Urothelium cell line (cell line): ENCODE measurements around the gene NKAPL.
"Not testable (repeated sequence)": the region's sequence is repeated elsewhere in the genome, so short reads cannot be mapped to it uniquely, and the experiment has no call there.

Experiments used
- DNase-seq: peaks from one replicate; pipeline ENCODE4 v3.0.0; 2011; ENCODE audit warnings: low spot score, mixed read lengths
- FAIRE-seq: peaks from 2 replicates; lab custom pipeline; 2011; peaks lifted over from hg19 to GRCh38; lab: Jason Lieb, UNC

The NKAPL gene

DNA sequence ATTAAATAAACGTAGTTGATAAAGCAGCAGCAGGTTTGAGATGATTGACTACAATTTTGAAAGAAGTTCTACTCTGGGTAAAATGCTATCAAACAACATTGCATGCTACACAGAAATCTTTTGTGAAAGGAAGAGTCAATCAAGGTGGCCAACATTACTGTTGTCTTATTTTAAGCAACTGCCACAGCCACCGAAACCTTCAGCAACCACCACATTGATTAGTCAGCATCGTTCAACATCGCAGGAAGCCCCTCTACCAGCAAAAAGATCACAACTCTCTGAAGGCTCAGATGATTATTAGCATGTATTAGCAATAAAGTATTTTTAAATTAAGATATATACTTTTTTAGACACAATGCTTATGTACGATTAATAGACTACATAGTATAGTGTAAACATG is 36.2 kb downstream of the NKAPL start:
- DNase-seq (no peak), FAIRE-seq (no peak)

DNA sequence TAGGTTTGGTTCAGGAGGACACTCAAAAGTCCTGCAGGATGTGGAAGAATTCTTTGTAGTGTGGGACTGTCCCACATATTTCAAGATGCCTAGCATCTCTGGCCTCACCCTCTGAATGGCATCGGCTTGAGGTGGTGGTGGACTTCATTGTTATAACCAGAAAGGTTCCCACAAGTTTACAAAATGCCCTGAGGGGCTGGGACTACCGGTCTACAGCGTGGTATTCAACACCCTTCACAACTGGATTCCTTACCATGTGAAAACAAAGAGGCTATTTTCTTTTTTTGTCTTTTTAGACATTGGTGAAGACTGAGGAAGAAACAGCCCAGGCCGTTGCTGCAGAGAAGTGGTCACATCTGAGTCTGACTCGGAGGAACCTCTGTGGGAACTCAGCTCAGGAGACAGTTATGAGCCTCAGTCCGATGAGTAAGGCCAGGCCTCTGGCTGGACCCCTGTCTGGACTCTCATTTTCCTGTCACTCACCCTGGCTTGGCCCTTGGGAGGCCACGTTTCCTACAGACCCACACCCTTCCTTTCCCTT is 37.5 kb downstream of the NKAPL start:
- DNase-seq (no peak), FAIRE-seq (no peak)

DNA sequence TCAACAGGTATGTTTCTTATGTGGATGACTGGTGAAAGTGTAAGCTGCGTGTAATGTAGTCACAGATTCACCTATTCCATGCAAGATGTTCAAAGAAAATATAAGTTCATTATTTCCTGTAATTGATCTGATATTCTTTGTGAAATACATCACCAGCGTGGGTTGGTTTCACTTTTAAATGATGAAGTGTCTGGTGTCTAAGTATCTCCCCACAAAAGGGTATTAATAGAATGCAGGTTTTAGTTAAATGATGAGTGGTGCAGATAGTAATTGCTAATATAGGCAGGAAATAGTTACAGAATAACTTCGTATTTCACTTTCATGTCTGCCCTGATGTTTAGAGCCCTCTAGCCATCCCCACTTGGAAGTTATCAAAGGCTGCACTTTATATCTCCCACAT is 44.5 kb downstream of the NKAPL start:
- no peak for FAIRE-seq
- DNase-seq: no peak

DNA sequence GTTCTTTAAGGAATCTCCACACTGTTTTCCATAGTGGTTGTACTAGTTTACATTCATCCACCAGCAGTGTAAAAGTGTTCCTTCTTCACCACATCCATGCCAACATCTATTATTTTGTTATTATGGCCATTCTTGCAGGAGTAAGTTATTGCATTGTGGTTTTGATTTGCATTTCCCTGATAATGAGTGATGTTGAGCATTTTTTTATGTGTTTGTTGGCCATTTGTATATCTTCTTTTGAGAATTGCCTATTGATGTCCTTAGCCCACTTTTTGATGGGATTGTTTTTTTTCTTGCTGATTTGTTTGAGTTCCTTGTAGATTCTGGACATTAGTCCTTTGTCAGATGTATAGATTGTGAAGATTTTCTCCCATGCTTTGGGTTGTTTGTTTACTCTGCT is 47.3 kb downstream of the NKAPL start:
- DNase-seq, FAIRE-seq: not testable (repeated sequence)
